Measurements from ENCODE around the gene WDFY4.

DNA sequence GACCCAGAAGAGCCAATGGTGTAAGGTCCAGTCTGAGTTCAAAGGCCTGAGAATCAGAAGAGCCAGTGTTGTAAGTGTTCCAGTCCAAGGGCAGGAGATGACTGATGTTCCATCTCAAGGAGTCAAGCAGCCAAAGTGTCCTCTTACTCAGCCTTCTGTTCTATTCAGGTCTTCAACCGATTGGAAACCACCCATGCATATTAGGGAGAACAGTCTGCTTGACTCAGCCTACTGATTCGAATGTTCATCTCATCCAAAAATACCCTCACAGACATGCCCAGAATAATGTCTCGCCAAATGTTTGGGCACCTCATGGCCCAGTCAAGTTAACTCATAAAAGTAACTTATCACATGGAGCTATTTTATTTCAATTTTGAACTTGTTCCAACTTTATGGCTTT is 2.9 kb upstream of the WDFY4 start:
- TF ChIP-seq, protein P1, sequence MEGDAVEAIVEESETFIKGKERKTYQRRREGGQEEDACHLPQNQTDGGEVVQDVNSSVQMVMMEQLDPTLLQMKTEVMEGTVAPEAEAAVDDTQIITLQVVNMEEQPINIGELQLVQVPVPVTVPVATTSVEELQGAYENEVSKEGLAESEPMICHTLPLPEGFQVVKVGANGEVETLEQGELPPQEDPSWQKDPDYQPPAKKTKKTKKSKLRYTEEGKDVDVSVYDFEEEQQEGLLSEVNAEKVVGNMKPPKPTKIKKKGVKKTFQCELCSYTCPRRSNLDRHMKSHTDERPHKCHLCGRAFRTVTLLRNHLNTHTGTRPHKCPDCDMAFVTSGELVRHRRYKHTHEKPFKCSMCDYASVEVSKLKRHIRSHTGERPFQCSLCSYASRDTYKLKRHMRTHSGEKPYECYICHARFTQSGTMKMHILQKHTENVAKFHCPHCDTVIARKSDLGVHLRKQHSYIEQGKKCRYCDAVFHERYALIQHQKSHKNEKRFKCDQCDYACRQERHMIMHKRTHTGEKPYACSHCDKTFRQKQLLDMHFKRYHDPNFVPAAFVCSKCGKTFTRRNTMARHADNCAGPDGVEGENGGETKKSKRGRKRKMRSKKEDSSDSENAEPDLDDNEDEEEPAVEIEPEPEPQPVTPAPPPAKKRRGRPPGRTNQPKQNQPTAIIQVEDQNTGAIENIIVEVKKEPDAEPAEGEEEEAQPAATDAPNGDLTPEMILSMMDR (IDR thresholded peaks at IDR 0.05): no peak
- TF ChIP-seq POLR2A (IDR thresholded peaks at IDR 0.05): no peak
